Kidney glomerular epithelial cell (primary cell): ENCODE results near the gene TDO2.

ENCODE experiments used
- DNase-seq: peaks from one replicate; lab custom pipeline; 2025; lab: John Stamatoyannopoulos, UW

TDO2 gene

DNA sequence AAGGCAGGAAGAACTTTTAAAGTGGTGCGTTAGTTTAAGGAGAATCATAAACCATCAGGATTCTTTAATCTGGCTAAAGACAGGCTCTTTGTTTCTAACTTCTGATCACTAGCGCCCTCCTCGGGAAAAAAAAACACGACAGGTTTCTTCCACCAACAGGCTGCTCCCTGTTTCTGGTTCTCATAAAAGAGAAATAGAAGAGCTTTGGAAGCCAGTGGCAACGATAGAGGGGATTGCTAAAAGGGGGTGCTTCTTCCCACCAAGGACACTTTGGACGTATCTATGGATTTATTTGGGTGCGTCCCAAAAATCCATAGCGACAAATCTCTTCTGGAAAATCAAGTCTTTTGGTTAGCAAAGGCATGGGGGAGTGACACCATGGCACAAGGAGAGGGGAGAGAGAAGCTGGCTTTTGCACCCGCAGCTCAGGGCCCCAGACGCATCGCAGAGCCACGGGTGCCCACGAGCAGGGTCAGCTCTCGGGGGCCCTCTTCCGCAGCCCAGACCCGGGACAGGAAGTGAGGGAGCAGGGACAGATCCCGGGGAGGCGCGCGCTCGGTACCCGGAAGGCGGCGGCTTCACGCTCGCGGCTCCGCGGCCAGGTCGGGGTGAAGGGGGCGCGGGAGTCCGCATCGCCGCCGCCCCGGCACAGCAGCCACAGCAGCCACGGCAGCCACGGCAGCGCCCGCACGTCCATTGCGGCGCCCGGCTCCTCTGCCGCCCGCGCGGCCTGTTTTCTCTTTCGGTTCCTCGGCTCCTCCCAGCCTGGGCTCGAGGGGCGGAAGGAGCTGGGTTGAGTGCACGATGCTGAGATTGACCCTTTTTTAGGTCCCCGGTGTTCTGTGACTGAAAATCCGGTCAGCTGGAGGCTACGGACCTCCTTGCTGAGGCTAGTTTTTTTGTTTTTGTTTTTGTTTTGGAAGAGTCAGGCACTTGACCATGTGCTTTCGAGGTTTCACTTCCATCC, 49.9 kb downstream of the TDO2 start, which contains the start of gene CTSO:
CTSO (minus strand) TSS at position 716 of the 967 bp plus-strand sequence; CDS start at position 697, 19 bp downstream.
- DNase-seq: peak; percentile 81

DNA sequence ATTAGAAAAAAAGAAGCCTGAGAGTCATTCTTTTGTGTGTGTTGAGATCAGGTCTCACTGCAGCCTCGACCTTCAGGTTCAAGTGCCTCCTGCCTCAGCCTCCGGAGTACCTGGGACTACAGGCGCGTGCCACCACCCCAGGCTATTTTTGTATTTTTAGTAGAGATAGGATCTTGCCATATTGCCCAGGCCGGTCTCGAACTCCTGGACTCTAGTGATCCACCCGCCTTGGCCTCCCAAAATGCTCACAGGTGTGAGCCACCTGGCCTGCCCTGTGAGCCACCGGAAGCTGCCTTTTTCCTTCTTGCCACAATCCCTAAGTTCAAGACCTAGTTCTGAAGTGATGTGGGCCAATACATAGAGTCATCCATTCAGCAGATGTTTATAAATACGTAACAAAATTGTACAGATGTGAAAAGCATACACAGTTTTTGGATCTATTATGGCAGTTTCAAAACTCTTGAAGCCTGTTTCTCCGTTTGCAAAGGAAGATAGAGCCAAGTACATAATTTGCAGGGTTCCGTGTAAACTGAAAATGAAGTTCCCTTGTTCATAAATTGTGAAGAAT, 50.7 kb downstream of the TDO2 start:
- no peak for DNase-seq

DNA sequence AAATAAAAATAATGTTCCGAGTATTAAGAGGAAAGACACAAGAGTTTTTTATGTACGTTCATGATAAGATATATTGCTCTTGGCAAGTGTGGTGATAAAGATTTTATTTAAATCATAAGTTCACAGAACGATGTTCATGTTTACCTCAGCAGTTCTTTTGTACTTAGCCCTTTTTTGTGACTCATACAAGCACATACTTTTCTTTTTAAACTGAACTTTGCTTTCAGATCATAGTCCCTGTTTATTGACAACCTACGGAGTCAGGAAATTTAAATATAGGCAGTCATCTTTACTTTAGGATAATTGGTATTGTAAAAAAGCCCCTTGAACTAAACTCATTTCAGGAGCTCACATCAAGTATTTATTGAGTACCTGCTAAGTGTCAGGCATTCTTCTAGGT, 51.4 kb downstream of the TDO2 start:
- DNase-seq: no peak

DNA sequence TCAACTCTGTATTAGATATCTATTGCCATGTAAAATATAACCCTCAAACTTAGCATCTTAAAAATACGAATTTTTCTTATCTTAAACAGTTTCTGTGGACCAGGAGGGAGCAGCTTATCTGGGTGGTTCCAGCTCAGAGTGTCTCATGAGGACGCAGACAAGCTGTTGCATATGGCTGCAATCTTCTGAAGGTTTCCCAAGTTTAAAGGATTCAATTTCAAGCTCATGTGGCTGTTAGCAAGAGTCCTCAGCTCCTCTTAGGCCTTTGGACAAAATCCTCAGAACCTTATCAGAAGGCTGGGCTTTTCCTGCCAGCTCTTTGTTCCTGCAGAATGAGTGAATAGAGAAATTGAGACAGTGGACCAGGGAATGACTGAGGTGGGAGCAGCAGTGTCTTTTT, 53.0 kb downstream of the TDO2 start:
- no peak for DNase-seq

DNA sequence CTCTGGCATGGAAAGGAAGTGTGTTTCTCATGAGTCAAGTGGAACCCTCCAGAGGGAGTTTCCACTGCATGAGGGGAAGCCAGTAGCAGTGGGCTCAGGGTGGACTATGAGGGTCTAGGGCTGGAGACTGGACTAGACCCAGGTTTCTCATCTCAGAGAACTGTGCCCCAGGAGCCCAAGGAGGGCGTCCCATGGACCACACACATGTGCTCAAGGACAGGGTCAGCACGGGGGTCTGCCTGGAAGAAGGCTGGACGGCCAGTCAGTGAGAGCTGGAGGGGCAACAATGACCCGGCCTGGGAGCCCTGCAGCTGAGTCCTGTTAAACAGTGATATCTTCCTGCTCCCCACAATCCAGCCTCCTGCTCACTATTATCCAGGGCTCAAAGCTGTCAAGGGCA, 55.9 kb downstream of the TDO2 start:
- DNase-seq: no peak

DNA sequence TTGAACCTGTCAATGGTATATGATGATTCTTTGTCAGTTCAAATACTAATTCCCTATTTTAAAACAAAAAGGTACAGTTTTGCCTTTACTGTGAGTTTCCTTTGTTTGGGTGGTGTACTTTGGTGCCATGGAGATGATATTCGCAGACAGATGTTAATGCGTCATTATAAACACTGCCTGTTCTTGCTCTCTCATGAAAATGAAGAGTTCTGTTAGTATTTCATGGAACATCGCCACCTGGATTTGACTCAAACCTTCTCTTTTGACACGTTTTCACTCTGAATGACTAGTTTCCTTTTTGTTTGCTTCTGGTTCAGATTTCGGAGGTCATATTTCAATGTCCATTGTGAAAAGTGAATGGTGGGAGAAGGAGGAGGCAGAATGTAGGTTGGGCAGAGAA, 57.0 kb downstream of the TDO2 start:
- DNase-seq: no peak

DNA sequence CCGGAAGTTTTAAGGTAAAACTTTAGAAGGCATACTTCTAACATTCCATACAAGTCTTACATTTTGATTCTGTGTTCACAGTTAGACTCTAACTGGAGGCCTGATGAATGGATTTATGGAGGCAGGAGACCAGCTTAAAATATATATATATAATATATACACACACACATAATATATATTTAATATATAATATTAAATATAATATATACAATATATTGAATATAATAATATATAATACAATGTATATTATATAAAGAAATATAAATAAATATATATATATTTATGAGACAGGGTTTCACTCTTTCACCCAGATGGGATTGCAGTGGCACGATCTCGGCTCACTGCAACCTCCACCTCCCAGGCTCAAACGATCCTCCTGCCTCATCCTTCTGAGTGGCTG, 58.1 kb downstream of the TDO2 start:
- DNase-seq: no peak

DNA sequence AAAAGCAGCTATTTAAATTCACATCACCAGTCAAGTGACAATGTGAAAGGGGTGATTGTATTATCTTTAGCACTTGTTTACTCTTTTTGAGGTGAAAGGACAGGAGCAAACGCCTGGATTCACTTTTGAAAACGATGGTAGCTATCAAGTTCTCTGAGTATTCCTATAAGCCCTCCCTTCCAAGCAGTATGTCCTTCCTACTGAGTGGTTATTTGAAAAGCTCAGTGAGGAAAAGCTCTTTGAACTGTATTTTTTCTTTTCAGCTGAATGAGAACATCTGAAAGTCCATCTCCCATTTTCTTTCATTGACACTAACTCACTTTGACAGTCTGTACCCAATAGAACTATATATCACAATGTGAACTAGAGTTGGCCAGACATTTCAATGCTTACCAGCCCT, 59.3 kb downstream of the TDO2 start:
- no peak for DNase-seq

DNA sequence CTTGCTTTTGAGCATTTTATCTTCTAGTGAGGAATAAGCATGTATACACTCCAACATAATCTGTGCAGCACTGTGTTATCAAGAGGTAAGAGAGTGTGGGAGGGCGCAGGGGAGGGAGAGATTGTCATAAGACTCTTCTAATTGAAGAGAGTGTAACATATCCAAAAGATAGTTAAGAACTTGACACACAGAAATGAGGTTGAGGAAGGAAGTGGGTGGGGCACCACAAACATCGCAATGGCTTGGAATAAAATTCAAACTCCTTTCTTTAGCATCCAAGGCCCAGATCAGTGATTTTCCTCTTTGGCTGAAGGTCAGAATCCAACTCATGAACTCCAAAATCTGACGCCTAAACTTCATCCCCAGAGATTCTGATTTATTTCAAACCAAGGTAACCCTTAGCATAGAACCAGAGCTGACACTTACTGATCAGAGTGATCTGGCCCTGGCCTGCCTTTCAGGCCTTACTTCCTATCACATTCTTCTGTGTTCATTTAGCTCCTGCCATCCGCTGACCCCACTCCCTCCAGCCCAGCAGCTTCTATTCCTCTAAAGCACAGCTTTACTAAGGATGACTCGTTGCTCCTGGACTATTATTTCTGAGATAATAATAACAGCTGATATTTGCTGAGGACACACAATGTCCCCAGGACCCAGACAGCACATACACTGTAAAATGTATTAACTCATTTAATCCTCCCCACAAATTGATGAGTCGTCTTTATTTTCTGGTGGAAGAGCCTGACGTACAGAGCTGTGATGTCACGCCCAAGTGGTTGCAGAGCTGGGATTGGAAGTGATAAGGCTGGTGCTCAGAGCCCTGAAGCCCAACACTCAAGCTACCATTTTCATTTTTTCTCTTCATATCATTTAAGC, 60.8 kb downstream of the TDO2 start:
- DNase-seq: no peak

DNA sequence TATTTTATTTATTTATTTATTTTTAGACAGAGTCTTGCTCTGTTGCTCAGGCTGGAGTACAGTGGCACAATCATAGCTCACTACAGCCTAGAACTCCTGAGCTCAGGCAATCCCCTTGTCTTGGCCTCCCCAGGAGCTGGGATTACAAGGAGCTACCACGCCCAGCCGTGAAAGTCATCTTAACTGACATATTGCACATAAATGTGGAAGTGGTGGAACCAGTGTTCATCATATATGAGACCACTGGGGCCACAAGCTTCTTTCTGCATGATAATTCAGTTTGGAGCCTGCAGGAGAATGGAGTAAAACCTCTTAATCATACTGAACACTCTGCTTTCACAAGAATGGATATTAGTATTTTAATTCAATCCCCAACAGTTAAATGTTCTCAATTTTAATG, 62.7 kb downstream of the TDO2 start:
- DNase-seq: no peak

DNA sequence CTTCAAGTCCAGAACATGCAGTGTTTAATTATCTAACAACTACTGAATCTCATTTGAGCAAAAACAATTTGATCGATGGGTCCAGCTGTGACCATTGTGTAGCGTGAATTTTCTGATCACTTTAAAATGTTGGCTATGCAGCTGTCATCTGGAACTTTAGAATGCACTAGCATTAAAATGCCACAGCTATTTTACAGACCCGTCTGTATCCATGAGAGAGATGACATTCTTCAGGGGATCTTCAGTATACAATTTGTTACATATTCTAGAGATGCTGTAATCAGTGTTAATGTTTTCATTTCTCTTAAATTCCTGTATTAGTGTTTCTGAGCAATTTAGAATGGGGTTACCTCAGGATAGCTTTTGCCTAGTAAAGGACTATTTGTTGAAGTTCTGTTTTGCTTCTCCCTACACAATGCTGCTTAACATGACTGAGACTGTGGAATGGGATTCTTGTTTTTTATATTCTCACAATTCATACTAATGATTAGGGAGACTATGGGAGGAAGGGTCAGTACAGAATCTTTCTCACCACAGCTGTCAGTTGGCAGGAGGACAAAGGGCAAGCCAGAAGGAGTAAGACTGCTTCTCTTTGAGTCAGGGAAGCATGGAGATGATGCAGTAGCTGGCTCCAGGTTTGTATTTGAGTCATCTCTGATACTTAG, 63.4 kb downstream of the TDO2 start:
- DNase-seq: peak; percentile 72
